ENCODE results near the gene HDAC11. TPM values are rescaled to one million over a fixed set of nuclear protein-coding genes. Genes with fewer than 3 reads are reported as not detected.

HDAC11 gene
- total and polyA plus RNA-seq, 2 of the 13 experiments (the other 11 are each of a cell fraction or from before 2014, with no cell fraction given), result 13.7 to 33.1 TPM

DNA sequence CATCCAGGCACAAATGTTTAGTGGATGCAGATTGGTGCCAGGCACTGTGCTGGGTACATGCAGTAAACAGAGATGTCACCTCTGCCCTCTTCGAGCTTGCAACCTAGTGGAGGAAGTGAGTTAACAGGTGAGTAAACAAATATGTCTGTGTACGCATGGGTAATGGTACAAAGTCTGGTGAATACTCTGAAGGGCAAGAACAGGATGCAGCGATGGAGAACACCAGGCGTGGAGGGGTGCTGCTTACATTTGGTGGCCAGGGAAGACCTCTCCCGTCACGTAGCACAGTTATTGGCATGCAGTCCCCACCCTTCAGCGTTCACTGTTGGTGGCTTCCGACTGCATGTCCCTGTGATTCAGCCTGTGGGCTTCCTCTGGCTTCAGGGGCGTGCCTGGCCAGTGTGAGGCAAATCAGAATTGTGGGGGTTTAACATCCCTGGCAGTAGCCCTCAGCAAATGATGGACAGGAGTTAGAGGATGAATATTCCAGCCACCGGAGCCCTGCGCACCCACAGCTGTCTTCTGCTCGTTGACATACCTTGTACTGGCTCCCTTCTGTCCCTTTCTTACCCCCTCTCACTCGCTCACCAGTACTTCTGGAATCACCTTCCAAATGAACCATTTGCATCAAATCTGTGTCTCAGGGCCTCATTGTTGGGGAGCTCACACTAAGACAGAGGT, 9.1 kb upstream of the HDAC11 start (continued):
- TF ChIP-seq EP300 (IDR thresholded peaks at IDR 0.05; ENCODE audit: low read depth in 2 of 2, low read length in 2 of 2) (peak in 1 of 2 experiments; percentile 92; a peak in 3 of 4 replicates), EP300 (CRISPR knock-in tag; IDR thresholded peaks at IDR 0.05; ENCODE audit: borderline replicate concordance) (peak; percentile 82), TCF7L2 (IDR thresholded peaks at IDR 0.05; ENCODE audit: low read depth, low read length) (no peak), ZNF296 (CRISPR knock-in tag; conservative IDR thresholded peaks at IDR 0.05) (no peak), ZNF292 (CRISPR knock-in tag; IDR thresholded peaks at IDR 0.05; ENCODE audit: borderline replicate concordance, low read depth) (peak; percentile 92), PHF21A (CRISPR knock-in tag; IDR thresholded peaks at IDR 0.05) (peak; percentile 97), NFYB (CRISPR knock-in tag; IDR thresholded peaks at IDR 0.05) (peak; percentile 60), ZNF10 (CRISPR knock-in tag; IDR thresholded peaks at IDR 0.05; ENCODE audit: borderline replicate concordance, low read depth) (no peak), YEATS2 (CRISPR knock-in tag; IDR thresholded peaks at IDR 0.05; ENCODE audit: borderline replicate concordance) (peak; percentile 70; the same call in 1 of the 2 replicates), ZFP36 (IDR thresholded peaks at IDR 0.05; ENCODE audit: borderline replicate concordance, low read depth, low read length, partially characterized antibody) (no peak), DNMT1 (CRISPR knock-in tag; IDR thresholded peaks at IDR 0.05) (no peak), YY1 (IDR thresholded peaks at IDR 0.05; ENCODE audit: insufficient read depth, insufficient replicate concordance, low read depth, low read length) (peak; percentile 73), WIZ (CRISPR knock-in tag; IDR thresholded peaks at IDR 0.05) (no peak; the same call in 1 of the 2 replicates), ZNF891 (CRISPR knock-in tag; IDR thresholded peaks at IDR 0.05) (no peak), ZNF816 (CRISPR knock-in tag; IDR thresholded peaks at IDR 0.05; ENCODE audit: borderline replicate concordance) (peak; percentile 79; the same call in 1 of the 2 replicates), ONECUT2 (CRISPR knock-in tag; IDR thresholded peaks at IDR 0.05) (no peak), MYC (CRISPR knock-in tag; IDR thresholded peaks at IDR 0.05; ENCODE audit: borderline replicate concordance) (peak; percentile 87; the same call in 1 of the 2 replicates), ZBTB7B (CRISPR knock-in tag; IDR thresholded peaks at IDR 0.05) (peak; percentile 92), ZBTB8A (CRISPR knock-in tag; IDR thresholded peaks at IDR 0.05; ENCODE audit: borderline replicate concordance, low read depth) (no peak), TGIF2 (CRISPR knock-in tag; IDR thresholded peaks at IDR 0.05) (peak; percentile 70), ZNF580 (CRISPR knock-in tag; IDR thresholded peaks at IDR 0.05; ENCODE audit: borderline replicate concordance, low read depth) (peak; percentile 88; the same call in 1 of the 2 replicates), ATAD3A (CRISPR knock-in tag; IDR thresholded peaks at IDR 0.05) (no peak), USF2 (IDR thresholded peaks at IDR 0.05; ENCODE audit: low read depth, low read length) (no peak), USF2 (CRISPR knock-in tag; IDR thresholded peaks at IDR 0.05; ENCODE audit: borderline replicate concordance) (no peak)
- TF ChIP-seq, protein P1, sequence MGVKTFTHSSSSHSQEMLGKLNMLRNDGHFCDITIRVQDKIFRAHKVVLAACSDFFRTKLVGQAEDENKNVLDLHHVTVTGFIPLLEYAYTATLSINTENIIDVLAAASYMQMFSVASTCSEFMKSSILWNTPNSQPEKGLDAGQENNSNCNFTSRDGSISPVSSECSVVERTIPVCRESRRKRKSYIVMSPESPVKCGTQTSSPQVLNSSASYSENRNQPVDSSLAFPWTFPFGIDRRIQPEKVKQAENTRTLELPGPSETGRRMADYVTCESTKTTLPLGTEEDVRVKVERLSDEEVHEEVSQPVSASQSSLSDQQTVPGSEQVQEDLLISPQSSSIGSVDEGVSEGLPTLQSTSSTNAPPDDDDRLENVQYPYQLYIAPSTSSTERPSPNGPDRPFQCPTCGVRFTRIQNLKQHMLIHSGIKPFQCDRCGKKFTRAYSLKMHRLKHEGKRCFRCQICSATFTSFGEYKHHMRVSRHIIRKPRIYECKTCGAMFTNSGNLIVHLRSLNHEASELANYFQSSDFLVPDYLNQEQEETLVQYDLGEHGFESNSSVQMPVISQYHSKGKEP (CRISPR knock-in tag; IDR thresholded peaks at IDR 0.05), result no peak
- TF ChIP-seq, protein P2, sequence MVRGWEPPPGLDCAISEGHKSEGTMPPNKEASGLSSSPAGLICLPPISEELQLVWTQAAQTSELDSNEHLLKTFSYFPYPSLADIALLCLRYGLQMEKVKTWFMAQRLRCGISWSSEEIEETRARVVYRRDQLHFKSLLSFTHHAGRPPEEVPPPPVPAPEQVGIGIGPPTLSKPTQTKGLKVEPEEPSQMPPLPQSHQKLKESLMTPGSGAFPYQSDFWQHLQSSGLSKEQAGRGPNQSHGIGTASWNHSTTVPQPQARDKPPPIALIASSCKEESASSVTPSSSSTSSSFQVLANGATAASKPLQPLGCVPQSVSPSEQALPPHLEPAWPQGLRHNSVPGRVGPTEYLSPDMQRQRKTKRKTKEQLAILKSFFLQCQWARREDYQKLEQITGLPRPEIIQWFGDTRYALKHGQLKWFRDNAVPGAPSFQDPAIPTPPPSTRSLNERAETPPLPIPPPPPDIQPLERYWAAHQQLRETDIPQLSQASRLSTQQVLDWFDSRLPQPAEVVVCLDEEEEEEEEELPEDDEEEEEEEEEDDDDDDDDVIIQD (CRISPR knock-in tag; IDR thresholded peaks at IDR 0.05; ENCODE audit: low read depth), result peak; percentile 87

Measured in HepG2 (cell line).